H1 (cell line): ENCODE measurements around the gene OLA1. TPM values are rescaled to one million over a fixed set of nuclear protein-coding genes. Genes with fewer than 3 reads are reported as not detected.

Experiments used
- CTCF ChIA-PET: fragments of 300-600 bp; sonication (Branson Sonifier 250); formaldehyde crosslinking; loops from one replicate; lab custom pipeline; 2021; ENCODE audit not compliant: partially characterized antibody; lab: Charles Lee
- POLR2A ChIA-PET: fragments of 300-600 bp; sonication (Branson Sonifier 250); formaldehyde crosslinking; loops from one replicate; lab custom pipeline; 2021; ENCODE audit warnings: inconsistent platforms; ENCODE audit not compliant: partially characterized antibody; lab: Charles Lee
- DNase-seq, 2 experiments: peaks; one replicate each; pipeline versions ENCODE4 v3.0.0 to v3.0.0-alpha.2; 2010 to 2022; ENCODE audit warnings: low spot score in 2 of 2, low read depth in 1 of 2, mixed read lengths in 1 of 2
- FAIRE-seq: peaks from 2 replicates; lab custom pipeline; 2011; peaks lifted over from hg19 to GRCh38; lab: Jason Lieb, UNC
- H2AFZ ChIP-seq: 2 replicates; pipeline ENCODE4 v1.8.1; 2012; ENCODE audit warnings: low read length, inconsistent platforms
- H2AK5ac ChIP-seq: 2 replicates; pipeline ENCODE4 v1.6.1; 2013; ENCODE audit warnings: low read depth, low read length
- H2BK120ac ChIP-seq: replicated peaks from 2 replicates; pipeline ENCODE3; 2013; ENCODE audit warnings: low read depth, low read length, inconsistent platforms
- H2BK12ac ChIP-seq: 2 replicates; pipeline ENCODE4 v1.6.1; 2013; ENCODE audit warnings: low read depth, low read length
- H2BK15ac ChIP-seq: 2 replicates; pipeline ENCODE4 v1.6.1; 2013; ENCODE audit warnings: low read length
- H2BK20ac ChIP-seq: 2 replicates; pipeline ENCODE4 v1.6.1; 2013; ENCODE audit warnings: low read length
- H2BK5ac ChIP-seq: 2 replicates; pipeline ENCODE4 v1.6.1; 2013; ENCODE audit warnings: low read depth, low read length
- H3K14ac ChIP-seq: 2 replicates; pipeline ENCODE4 v1.6.1; 2013; ENCODE audit warnings: inconsistent platforms; ENCODE audit not compliant: insufficient read length
- H3K18ac ChIP-seq: 2 replicates; pipeline ENCODE4 v1.6.1; 2013; ENCODE audit warnings: low read length; ENCODE audit errors: extremely low read depth
- H3K23ac ChIP-seq: 2 replicates; pipeline ENCODE4 v1.6.1; 2013; ENCODE audit warnings: inconsistent platforms; ENCODE audit not compliant: insufficient read length
- H3K23me2 ChIP-seq: 2 replicates; pipeline ENCODE4 v1.6.1; 2013; ENCODE audit warnings: low read depth, low read length
- H3K27ac ChIP-seq: 2 replicates; pipeline ENCODE4 v1.6.1; 2011; ENCODE audit warnings: low read depth, low read length, inconsistent platforms
- H3K27me3 ChIP-seq, 4 experiments: replicated peaks in 1 of 4; 1 replicate in 1 of 4; 2 replicates in 3 of 4; pipeline versions ENCODE4 v1.6.1 to v1.8.1; 2011 to 2013; ENCODE audit warnings: low read length in 3 of 4, mild to moderate bottlenecking in 3 of 4, inconsistent platforms in 2 of 4, mixed read lengths in 2 of 4, moderate library complexity in 1 of 4; ENCODE audit not compliant: control insufficient read depth in 3 of 4, insufficient read depth in 3 of 4; ENCODE audit errors: extremely low read depth in 1 of 4
- H3K36me3 ChIP-seq, 4 experiments: 2 replicates each; pipeline versions ENCODE4 v1.6.1 to v1.8.1; 2011 to 2013; ENCODE audit warnings: mild to moderate bottlenecking in 4 of 4, low read length in 3 of 4, moderate library complexity in 2 of 4, control low read depth in 1 of 4, inconsistent platforms in 1 of 4; ENCODE audit not compliant: insufficient read depth in 4 of 4, control insufficient read depth in 2 of 4
- H3K4ac ChIP-seq: replicated peaks from 2 replicates; pipeline ENCODE3; 2013; ENCODE audit warnings: low read length, low read depth, mixed read lengths, inconsistent platforms; ENCODE audit not compliant: insufficient read length
- H3K4me1 ChIP-seq, 4 experiments: replicated peaks in 1 of 4; 1 replicate in 1 of 4; 2 replicates in 3 of 4; pipeline versions ENCODE4 v1.6.1 to v1.8.1; 2011 to 2013; ENCODE audit warnings: low read length in 3 of 4, inconsistent platforms in 2 of 4, mixed read lengths in 1 of 4; ENCODE audit not compliant: insufficient read depth in 4 of 4, control insufficient read depth in 3 of 4
- H3K4me2 ChIP-seq, 2 experiments: 2 replicates each; pipeline versions ENCODE4 v1.6.1 to v1.8.1; 2011 to 2013; ENCODE audit warnings: low read depth in 2 of 2, low read length in 2 of 2, control low read depth in 1 of 2, inconsistent platforms in 1 of 2, mild to moderate bottlenecking in 1 of 2; ENCODE audit not compliant: insufficient read depth in 1 of 2
- H3K4me3 ChIP-seq, 4 experiments: fragments of 200-600, 300-600 bp in 1 of 4; sonication (generic), shearing (Covaris generic), sonication (Bioruptor Twin) in 1 of 4; 2 replicates each; pipeline versions ENCODE4 v1.5.1 to v1.8.1; 2011 to 2016; ENCODE audit warnings: low read length in 4 of 4, low read depth in 3 of 4, control low read depth in 2 of 4, inconsistent platforms in 2 of 4, mild to moderate bottlenecking in 2 of 4, mixed read lengths in 1 of 4, moderate library complexity in 1 of 4; ENCODE audit not compliant: insufficient read depth in 2 of 4; ENCODE audit errors: extremely low read depth in 1 of 4
- H3K56ac ChIP-seq: replicated peaks from 2 replicates; pipeline ENCODE3; 2013; ENCODE audit warnings: low read depth, mild to moderate bottlenecking, mixed read lengths, low read length, inconsistent platforms; ENCODE audit not compliant: insufficient read length
- H3K79me1 ChIP-seq: 2 replicates; pipeline ENCODE4 v1.6.1; 2013; ENCODE audit warnings: low read depth, low read length, control low read depth
- H3K79me2 ChIP-seq, 2 experiments: 2 replicates each; pipeline versions ENCODE4 v1.6.1 to v1.8.1; 2012 to 2013; ENCODE audit warnings: low read length in 2 of 2, mild to moderate bottlenecking in 2 of 2, inconsistent platforms in 1 of 2; ENCODE audit not compliant: insufficient read depth in 2 of 2, control insufficient read depth in 1 of 2
- H3K9ac ChIP-seq, 4 experiments: replicated peaks in 1 of 4; 1 replicate in 1 of 4; 2 replicates in 3 of 4; pipeline versions ENCODE4 v1.6.1 to v1.8.1; 2011 to 2013; ENCODE audit warnings: low read depth in 3 of 4, low read length in 3 of 4, control low read depth in 2 of 4, mild to moderate bottlenecking in 2 of 4, moderate library complexity in 2 of 4, inconsistent platforms in 1 of 4; ENCODE audit errors: extremely low read depth in 1 of 4
- H3K9me3 ChIP-seq, 2 experiments: 2 replicates each; pipeline versions ENCODE4 v1.6.1 to v1.8.1; 2012 to 2013; ENCODE audit warnings: mild to moderate bottlenecking in 2 of 2, moderate library complexity in 2 of 2, control low read depth in 1 of 2, inconsistent platforms in 1 of 2, low read depth in 1 of 2, low read length in 1 of 2, mixed read lengths in 1 of 2; ENCODE audit not compliant: insufficient read depth in 2 of 2
- H4K20me1 ChIP-seq, 2 experiments: replicated peaks in 1 of 2; 2 replicates each; pipeline versions ENCODE3 to v1.8.1; 2011 to 2013; ENCODE audit warnings: inconsistent platforms in 2 of 2, low read length in 2 of 2, mild to moderate bottlenecking in 1 of 2; ENCODE audit not compliant: insufficient read depth in 2 of 2, control insufficient read depth in 1 of 2
- H4K5ac ChIP-seq: 2 replicates; pipeline ENCODE4 v1.6.1; 2013; ENCODE audit warnings: low read length, low read depth, mixed read lengths, inconsistent platforms; ENCODE audit not compliant: insufficient read length
- H4K8ac ChIP-seq: 2 replicates; pipeline ENCODE4 v1.8.0; 2013; ENCODE audit warnings: mild to moderate bottlenecking, moderate library complexity, low read length, inconsistent platforms; ENCODE audit not compliant: insufficient read depth; ENCODE audit errors: extremely low read depth
- H4K91ac ChIP-seq: replicated peaks from 2 replicates; pipeline ENCODE3; 2013; ENCODE audit warnings: low read length, mixed read lengths, inconsistent platforms; ENCODE audit not compliant: insufficient read length
- WGBS, 2 experiments: shearing (Covaris generic) in 1 of 2; methylation state at CpG; one replicate each; pipeline versions ENCODE4 v1.1.6 to v1.1.7; 2013 to 2015; ENCODE audit warnings: low lambda C conversion rate in 2 of 2, mixed read lengths in 2 of 2, inconsistent platforms in 1 of 2, low coverage in 1 of 2, missing lambda C conversion rate in 1 of 2; ENCODE audit not compliant: insufficient replicate concordance in 2 of 2, insufficient coverage in 1 of 2, insufficient read length in 1 of 2; ENCODE audit errors: extremely low coverage in 1 of 2, missing lambda C conversion rate in 1 of 2; 5-methylcytosine and 5-hydroxymethylcytosine counted together
- polyA plus RNA-seq, 7 experiments: library from polyadenylated mRNA; depleted of rRNA in 3 of 7; stranded (reverse) in 5 of 7; unstranded in 2 of 7; fragments of >200 nt in 5 of 7; fragments of 200-250 nt in 2 of 7; gene quantifications; 1 replicate in 5 of 7; 2 replicates in 1 of 7; 4 replicates in 1 of 7; pipeline versions ENCODE4 v1.2.1 to v1.2.3, GENCODE V29; 2011 to 2013; ENCODE audit warnings: missing spikeins in 2 of 7, mixed read lengths in 2 of 7
- total RNA-seq: library from RNA; stranded (reverse); fragmentation: NEBNext Ultra II Directional; extraction: Animal tissue kit (Norgen Biotek cat#: 25700); gene quantifications from 2 replicates; pipeline ENCODE4 v1.2.1, GENCODE V29; 2021

OLA1 gene
- total and polyA plus RNA-seq, 2 of the 8 experiments (the other 6 are each of a cell fraction or from before 2014, with no cell fraction given) = 39.3 to 158 TPM

GRCh38 chr2:174191342-174192074 lies 56.8 kb downstream of the OLA1 start:
- Histone ChIP-seq H3K36me3 (peaks cover 0 to 2% (median 0%) of the 10 kb centered on the region in 4 experiments; a peak in 1 of 8 replicates), H3K23me2 (no peaks in the 10 kb centered on the region), H3K23ac (no peak overlapping the region), H3K27ac (no peak overlapping the region), H2BK120ac (no peak overlapping the region), H2BK15ac (no peak overlapping the region), H3K9me3 (no peaks in the 10 kb centered on the region), H3K4me1 (no peaks in the 10 kb centered on the region), H2AFZ (no peak overlapping the region), H3K18ac (no peak overlapping the region), H3K56ac (no peak overlapping the region), H3K79me1 (no peaks in the 10 kb centered on the region), H2BK20ac (no peak overlapping the region), H4K8ac (no peak overlapping the region), H2AK5ac (no peak overlapping the region), H4K91ac (no peak overlapping the region), H3K4me2 (no peak overlapping the region), H2BK12ac (no peak overlapping the region), H2BK5ac (no peak overlapping the region), H4K5ac (no peak overlapping the region), H3K14ac (no peak overlapping the region), H4K20me1 (peaks cover 0 to 2% of the 10 kb centered on the region in 2 experiments), H3K4me3 (no peak overlapping the region), H3K4ac (no peak overlapping the region), H3K79me2 (peaks cover 0 to 26% of the 10 kb centered on the region in 2 experiments), H3K27me3 (no peaks in the 10 kb centered on the region), H3K9ac (no peak overlapping the region)
- WGBS, 2 experiments = 89% methylated on average over 6 of the region's 6 CpGs; no CpG with 5 or more reads in 1 of the 2 experiments
- ChIA-PET CTCF (interaction anchor here (0.6 kb wide), 1 partner anchor 226 kb away, joined by 3 read pairs; no protein-coding TSS in a partner anchor), POLR2A (interaction anchor here (1.3 kb wide), 1 partner anchor 15 kb away, joined by 3 read pairs; no protein-coding TSS in a partner anchor)
- FAIRE-seq (no peak), DNase-seq (no peak)
